Activated T-cell treated with anti-CD3 and anti-CD28 coated beads, Interleukin-2, amount 50 U/mL, for 48 hours (primary cell): ENCODE measurements around the gene NDUFAF7.
"Not testable (repeated sequence)": the region's sequence is repeated elsewhere in the genome, so short reads cannot be mapped to it uniquely, and the experiment has no call there.

ENCODE experiments used
- DNase-seq, 2 experiments: peaks; one replicate each; pipeline ENCODE4 v3.0.0-alpha.2; 2020

The NDUFAF7 gene

GRCh38 chr2:37219046-37219445 lies 12.4 kb upstream of the NDUFAF7 start:
- DNase-seq = no peak

DNA sequence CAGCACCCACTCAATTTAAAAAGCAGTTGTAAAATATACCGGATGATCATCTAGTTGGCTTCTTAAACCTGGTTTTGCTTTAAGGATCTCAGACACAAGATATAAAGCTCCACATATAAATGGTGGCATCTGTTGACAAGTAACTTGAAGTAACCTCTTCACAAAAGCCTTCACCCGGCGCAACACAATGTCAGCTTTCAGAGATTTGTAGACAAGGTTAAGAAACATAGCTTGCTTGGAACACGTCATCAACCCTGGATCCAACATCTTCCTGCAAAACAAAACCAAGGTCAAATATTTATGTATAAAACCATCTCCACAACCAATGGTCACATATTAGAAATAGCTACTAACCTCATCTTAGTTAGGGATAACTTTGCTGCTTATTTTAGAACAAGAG lies 8.3 kb upstream of the NDUFAF7 start:
- no peak for DNase-seq

GRCh38 chr2:37224063-37224462 lies 7.4 kb upstream of the NDUFAF7 start:
- DNase-seq = no peak

DNA sequence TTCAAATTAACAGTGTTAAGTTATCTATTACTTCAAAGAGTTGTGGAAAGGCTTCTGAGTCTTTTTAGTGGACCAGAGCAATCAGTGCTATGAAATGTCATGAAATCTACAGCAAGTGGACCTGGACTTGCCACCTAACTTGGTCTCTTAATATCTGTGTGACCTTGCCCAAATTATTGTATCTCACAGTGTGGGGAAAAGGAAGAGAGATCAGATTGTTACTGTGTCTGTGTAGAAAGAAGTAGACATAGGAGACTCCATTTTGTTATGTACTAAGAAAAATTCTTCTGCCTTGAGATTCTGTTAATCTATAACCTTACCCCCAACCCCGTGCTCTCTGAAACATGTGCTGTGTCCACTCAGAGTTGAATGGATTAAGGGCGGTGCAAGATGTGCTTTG lies 6.3 kb upstream of the NDUFAF7 start:
- not testable (repeated sequence) for DNase-seq

GRCh38 chr2:37226863-37227262 lies 4.6 kb upstream of the NDUFAF7 start:
- DNase-seq = no peak

DNA sequence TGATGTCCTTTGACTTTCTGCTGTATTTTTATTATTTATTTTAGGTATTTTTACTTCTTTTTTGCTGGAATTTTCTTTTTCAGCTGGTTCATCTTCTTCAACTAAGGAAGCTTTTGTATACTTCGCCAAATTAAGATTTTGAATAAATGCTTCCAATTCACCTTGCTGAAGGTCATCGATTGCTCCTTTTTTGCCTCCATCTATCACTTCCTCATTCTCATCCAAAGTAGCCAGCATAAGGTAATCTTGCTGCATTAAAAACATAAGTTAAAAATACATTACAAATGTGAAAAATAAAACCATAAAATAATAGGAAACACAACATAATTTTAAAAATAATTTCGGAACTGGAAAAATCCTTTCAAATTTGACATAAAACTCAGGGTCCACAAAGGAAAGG lies 2.7 kb upstream of the NDUFAF7 start:
- no peak for DNase-seq

DNA sequence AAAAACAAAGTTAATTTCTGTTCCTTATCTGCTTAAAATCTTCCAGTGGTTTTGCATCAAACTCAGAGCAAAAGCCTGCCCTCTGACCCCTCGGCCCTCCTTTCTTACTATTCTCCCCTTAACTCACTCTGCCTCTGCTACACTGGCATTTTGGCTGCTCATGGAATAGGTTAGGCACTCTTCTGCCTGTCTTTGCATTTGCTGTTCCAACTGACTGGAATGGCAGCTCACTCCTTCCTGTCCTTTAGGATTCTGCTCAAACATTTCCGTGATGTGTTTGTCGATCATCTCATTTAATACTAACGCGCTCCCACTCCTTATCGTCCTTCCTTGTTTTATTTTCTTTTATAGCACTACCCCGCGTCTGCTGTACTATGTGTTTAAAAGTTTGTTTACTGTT lies 877 bp upstream of the NDUFAF7 start:
- DNase-seq = no peak

- no peak for DNase-seq
Measured at GRCh38 chr2:37232131-37232933, 874 bp downstream of the NDUFAF7 start.

DNA sequence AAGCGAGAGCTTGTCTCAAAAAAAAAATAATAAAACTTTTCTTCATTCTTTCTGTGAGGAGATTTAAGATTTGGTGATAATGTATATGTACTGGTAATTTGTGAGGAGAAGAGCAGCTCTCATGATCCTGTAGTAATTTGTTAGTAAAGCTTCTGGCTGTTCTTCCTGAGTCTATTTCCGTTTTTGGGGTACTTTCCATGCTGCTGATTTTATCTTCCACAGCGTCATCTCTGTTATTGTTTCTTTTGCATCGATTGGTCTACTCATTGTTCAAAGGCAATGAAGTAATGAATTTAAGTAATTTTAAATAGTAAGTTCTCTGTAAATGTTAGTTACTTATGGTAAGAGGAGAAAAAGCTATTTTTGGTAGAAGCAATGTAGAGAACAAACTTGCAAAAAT lies 12.0 kb downstream of the NDUFAF7 start:
- DNase-seq = no peak

GRCh38 chr2:37244017-37244416 lies 12.6 kb downstream of the NDUFAF7 start:
- no peak for DNase-seq

DNA sequence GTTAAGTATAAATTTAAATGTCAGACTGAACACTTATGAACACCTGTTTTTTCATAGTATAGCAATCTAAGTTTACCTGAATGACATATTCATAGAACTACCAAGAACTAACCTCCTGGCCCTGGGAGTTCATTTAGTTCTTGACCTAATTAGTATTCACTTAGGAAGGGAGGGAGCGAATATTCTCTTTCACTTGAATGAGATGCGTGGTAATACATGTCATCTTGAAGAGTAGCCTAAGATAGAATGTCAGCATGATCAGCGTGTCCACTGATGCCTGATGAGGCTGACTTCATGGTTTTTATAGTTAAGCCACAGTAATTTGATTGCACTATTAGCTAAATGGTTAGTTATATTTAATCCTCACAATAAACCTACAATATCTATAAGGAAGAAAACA lies 13.3 kb downstream of the NDUFAF7 start:
- no peak for DNase-seq

- DNase-seq = no peak
Measured at GRCh38 chr2:37246205-37246604, 14.7 kb downstream of the NDUFAF7 start.

DNA sequence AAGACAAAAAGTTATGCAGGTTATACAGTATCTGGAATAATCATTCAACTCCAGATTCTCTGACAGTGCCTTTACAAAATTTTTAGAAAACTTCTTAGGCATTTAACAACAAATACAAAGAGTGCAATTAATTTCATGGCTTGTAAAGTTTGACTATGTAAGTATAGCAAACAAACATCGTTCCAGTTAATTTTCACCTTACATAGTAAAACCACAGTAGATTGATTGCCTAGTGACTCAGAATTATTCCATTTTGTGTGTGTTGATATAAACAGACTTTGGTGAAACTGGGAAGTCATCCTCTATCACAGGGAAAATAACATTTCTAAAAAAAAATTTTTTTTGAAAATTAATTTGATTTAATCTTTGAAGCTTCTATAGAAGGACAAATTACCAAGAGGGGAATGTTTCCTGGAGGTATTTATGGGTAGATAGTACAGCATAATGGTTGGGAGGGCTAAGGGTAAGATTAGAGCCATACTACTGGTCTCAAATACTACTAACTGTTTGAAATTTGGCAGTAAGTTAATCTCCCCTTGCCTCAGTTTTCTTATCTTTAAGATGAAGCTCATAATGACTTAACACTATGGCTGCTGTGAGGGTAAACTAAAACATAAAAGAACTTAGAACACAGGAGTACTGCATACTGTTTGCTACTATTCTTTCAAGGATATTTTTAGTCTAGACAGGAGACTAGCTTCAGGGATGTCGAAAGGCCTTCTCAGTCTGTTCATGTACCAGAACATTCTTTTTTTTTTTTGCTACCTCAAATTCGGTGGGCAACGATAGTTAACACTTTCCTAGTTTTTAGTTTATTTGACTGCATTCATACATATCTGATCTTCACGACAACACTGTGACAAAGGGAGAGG lies 19.6 kb downstream of the NDUFAF7 start:
- DNase-seq = no peak

GRCh38 chr2:37262522-37262921 lies 31.1 kb downstream of the NDUFAF7 start:
- no peak for DNase-seq

DNA sequence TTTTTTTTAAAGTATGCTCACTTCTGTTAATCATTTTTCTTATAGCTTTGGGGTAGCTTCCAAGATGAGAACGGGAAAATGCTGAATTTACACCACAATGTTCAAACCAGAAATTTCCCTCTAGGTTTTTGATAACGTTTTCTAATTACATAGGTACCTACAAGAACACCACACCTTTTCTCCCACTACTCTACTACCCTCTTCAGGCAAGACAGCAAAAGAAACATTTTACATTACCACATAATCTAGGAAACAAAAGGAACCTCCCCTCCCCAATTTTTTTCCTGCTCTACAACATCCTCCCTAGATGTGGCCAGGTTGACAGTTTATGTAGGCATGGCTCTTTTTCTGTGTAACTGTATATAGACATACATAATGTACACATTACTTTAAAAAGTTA lies 32.4 kb downstream of the NDUFAF7 start:
- no peak for DNase-seq

DNA sequence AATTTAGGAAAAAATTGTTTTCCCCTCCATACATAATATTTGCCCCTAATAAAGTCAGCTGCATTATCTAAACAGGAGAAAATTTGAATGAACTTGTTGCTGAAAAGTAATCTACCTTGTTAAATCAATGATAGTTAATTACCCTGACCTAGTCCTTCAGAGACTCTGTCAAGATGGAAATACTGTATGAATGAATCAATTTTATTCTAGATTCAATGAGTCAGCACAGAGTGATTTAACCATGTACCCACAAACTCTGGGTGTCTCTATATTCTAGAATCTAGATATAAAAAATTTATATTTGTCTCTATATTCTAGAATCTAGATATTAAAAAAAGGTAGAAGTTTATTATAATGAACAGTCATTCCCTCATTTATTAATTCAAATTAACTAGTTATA lies 36.2 kb downstream of the NDUFAF7 start:
- DNase-seq = no peak

DNA sequence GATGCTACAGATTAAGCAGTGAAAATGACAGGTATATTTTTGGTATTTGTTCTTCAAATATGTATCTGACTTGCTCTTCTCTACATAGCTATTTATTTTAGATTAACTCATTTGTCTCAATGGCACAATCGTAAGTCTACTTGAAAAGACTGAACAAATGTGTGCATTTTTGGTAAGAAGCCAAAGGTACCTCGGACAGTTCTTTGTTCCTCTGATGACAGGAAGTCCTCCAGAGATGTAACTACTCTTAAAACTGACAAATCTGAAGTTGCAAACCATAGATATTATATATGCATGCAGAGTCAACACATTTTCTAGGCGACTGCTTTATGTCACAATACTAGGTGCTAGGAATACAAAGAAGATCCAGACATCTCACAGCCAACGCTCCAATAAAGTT lies 36.7 kb downstream of the NDUFAF7 start:
- no peak for DNase-seq

- DNase-seq = no peak
Measured at GRCh38 chr2:37271376-37272067, 40.1 kb downstream of the NDUFAF7 start.

DNA sequence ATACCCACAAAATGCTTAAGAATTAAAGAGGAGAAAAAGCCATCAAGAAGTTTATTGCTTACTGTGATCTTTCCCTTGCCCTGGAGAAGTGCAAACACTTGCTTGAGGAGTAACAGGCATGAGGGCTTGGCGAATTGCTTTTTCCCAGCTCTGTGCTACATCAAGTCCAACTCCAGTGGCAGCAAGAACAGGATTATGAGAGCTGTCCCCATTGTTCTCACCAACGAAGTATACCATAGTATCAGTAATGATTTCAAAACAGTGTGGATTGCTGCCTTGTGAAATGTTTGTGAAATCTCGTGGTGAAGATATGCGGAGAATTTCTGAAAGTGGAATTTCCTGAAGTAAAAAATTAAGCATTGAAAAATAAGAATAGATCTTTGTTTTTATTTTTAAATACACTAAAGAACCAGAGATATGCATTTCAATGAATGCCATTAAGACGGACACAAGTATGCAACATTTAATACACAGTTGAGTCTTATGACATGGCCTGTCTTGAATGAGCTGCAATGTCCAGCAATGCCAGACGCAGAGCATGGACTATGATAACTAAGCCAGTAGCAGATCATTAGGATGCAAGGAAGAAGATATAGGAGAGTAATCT lies 43.0 kb downstream of the NDUFAF7 start:
- no peak for DNase-seq

DNA sequence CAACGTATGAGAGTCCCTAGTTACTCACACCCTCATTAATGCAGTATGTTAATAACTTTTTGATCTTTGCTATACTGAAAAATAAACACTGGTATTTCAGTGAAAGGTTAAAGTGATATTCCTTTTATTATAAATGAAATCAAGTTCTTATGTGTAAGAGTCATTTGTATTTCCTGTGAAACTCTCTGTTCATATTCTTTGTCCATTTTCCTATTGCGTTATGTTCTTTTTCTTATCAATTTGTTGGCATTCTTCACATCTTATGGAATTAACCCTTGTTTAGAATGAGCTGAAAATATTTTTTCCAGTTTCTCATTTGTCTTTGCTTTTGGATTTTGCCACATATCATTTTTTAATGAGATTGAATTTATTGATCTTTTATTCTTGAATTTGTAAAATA lies 44.8 kb downstream of the NDUFAF7 start:
- no peak for DNase-seq

DNA sequence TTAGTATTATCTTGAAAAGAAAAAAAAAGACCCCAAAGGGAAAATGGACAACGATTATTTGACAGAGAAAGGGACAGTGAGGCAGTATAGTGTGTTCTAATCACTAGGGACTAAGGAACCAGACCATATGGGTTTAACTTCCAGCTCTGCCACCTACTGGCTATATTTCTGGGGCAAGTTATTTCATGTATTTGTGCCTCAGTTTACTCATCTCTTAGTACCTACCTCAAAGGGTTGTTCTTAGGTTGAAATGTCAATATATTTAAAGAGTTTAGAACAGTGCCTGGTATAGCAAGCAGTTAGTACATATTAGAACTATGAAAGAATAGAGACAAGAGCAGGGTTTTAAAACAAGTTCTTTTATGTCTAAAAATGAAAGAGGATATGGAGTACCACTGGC lies 50.5 kb downstream of the NDUFAF7 start:
- DNase-seq = no peak

DNA sequence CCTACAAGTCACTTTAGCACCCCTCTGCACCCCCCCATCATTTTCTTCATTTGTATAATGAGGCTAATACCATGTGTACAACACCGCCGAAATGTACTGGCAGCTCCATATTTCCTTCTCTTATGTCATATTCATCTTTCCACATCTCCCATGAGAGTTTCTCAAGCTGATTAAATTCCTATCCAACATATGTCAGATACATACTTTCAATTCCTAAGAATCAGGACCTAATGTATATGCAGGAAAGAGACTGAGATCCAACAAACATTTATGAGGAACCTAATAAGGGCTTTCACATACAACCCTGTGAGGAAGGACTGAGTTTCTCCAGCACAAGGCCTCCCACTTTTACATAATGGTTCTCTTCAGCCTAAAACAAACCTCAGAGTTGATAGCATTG lies 51.3 kb downstream of the NDUFAF7 start:
- DNase-seq = no peak

- DNase-seq = no peak
Measured at GRCh38 chr2:37283207-37283606, 51.7 kb downstream of the NDUFAF7 start.
